Kidney (tissue), 22 donors: ENCODE measurements around the gene LRRC41. TPM values are rescaled to one million over a fixed set of nuclear protein-coding genes. Genes with fewer than 3 reads are reported as not detected.

Experiments used
- DNase-seq, 5 donors: peaks; one replicate each; pipeline ENCODE4 v3.0.0-alpha.2; 2013 to 2020
- FAIRE-seq: peaks from 2 replicates; lab custom pipeline; 2012; peaks lifted over from hg19 to GRCh38; lab: Jason Lieb, UNC
- H3K27ac ChIP-seq, 2 donors: one replicate each; pipeline ENCODE4 v1.7.0; 2013; ENCODE audit warnings: low read depth in 2 of 2, low read length in 2 of 2, inconsistent platforms in 1 of 2
- H3K27me3 ChIP-seq: one replicate; pipeline ENCODE4 v1.7.1; 2013; ENCODE audit warnings: low read length, inconsistent platforms; ENCODE audit not compliant: control insufficient read depth, insufficient read depth
- H3K36me3 ChIP-seq, 3 donors: one replicate each; pipeline versions ENCODE4 v1.7.0 to v1.7.1; 2013; ENCODE audit warnings: low read length in 3 of 3, control low read depth in 1 of 3, inconsistent platforms in 1 of 3; ENCODE audit not compliant: insufficient read depth in 3 of 3, control insufficient read depth in 2 of 3
- H3K4me1 ChIP-seq, 3 donors: one replicate each; pipeline versions ENCODE4 v1.7.0 to v1.7.1; 2013; ENCODE audit warnings: low read length in 3 of 3, inconsistent platforms in 1 of 3, low read depth in 1 of 3; ENCODE audit not compliant: control insufficient read depth in 2 of 3, insufficient read depth in 2 of 3
- H3K4me3 ChIP-seq, 3 donors: one replicate each; pipeline versions ENCODE4 v1.7.0 to v1.8.1; 2013; ENCODE audit warnings: low read length in 3 of 3, control low read depth in 1 of 3, inconsistent platforms in 1 of 3
- H3K9ac ChIP-seq, 3 donors: one replicate each; pipeline versions ENCODE4 v1.7.0 to v1.7.1; 2013; ENCODE audit warnings: low read length in 3 of 3, control low read depth in 1 of 3, inconsistent platforms in 1 of 3
- H3K9me3 ChIP-seq, 3 donors: one replicate each; pipeline versions ENCODE4 v1.7.0 to v1.7.1; 2013; ENCODE audit warnings: low read length in 3 of 3, control low read depth in 1 of 3, inconsistent platforms in 1 of 3; ENCODE audit not compliant: control insufficient read depth in 2 of 3, insufficient read depth in 1 of 3
- intact Hi-C: fragments of 100-400 bp; cut with DNase I; formaldehyde crosslinking; loops from one replicate; pipeline ENCODE4 v1.11.1; 2022
- long read RNA-seq, 10 donors: library from polyadenylated mRNA in 1 of 10; unstranded in 1 of 10; transcript quantifications; one replicate each; pipeline ENCODE4 v2.0.0 and lab custom pipeline, GENCODE V29; 2021 to 2026
- polyA plus RNA-seq: library from polyadenylated mRNA; stranded (reverse); fragments of 350-450 nt; fragmentation: Illumina TruSeq; extraction: RNeasy Lipid Tissue Mini Kit (QIAGEN cat#74804); gene quantifications from one replicate; pipeline ENCODE4 v1.2.3, GENCODE V29; 2014; ENCODE audit warnings: low read depth, low replicate concordance; ENCODE audit not compliant: insufficient read depth
- total RNA-seq: library from RNA; stranded (reverse); fragmentation: NEBNext Ultra II Directional; extraction: Animal tissue kit (Norgen Biotek cat#: 25700); gene quantifications from one replicate; pipeline ENCODE4 v1.2.1, GENCODE V29; 2021
- TF ChIP-seq, protein P1 (sequence below): IDR thresholded peaks from 3 replicates; pipeline ENCODE4 v1.5.1; 2012; ENCODE audit warnings: mild to moderate bottlenecking, moderate library complexity, borderline replicate concordance; ENCODE audit not compliant: insufficient read depth; ENCODE audit errors: extremely low read depth
- donor health status: control.
- donor health status: control.
- donor health status: control.
- donor health status: control.
- donor health status: control.
- donor health status: DM: yes; HTN: yes; CAD: no.
- donor health status: Normal renal cell carcinoma (clear cell type).

Gene LRRC41, protein sequence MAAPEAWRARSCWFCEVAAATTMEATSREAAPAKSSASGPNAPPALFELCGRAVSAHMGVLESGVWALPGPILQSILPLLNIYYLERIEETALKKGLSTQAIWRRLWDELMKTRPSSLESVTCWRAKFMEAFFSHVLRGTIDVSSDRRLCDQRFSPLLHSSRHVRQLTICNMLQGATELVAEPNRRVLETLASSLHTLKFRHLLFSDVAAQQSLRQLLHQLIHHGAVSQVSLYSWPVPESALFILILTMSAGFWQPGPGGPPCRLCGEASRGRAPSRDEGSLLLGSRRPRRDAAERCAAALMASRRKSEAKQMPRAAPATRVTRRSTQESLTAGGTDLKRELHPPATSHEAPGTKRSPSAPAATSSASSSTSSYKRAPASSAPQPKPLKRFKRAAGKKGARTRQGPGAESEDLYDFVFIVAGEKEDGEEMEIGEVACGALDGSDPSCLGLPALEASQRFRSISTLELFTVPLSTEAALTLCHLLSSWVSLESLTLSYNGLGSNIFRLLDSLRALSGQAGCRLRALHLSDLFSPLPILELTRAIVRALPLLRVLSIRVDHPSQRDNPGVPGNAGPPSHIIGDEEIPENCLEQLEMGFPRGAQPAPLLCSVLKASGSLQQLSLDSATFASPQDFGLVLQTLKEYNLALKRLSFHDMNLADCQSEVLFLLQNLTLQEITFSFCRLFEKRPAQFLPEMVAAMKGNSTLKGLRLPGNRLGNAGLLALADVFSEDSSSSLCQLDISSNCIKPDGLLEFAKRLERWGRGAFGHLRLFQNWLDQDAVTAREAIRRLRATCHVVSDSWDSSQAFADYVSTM
- total RNA-seq (59.6 TPM), polyA plus RNA-seq (37.4 TPM)
- long read RNA-seq, donor 1, full-length matches to known transcripts = 4 of 972 reads
- long read RNA-seq, donor 1, partial matches to known transcripts = 887 of 972 reads
- long read RNA-seq, donor 1, other reads (novel, unspliced or antisense) = 81 of 972 reads
- long read RNA-seq, donor 2, full-length matches to known transcripts = 9 of 35 reads
- long read RNA-seq, donor 2, partial matches to known transcripts = 26 of 35 reads
- long read RNA-seq, donor 2, other reads (novel, unspliced or antisense) = 0 of 35 reads
- long read RNA-seq, donor 3, full-length matches to known transcripts = 17 of 1,381 reads
- long read RNA-seq, donor 3, partial matches to known transcripts = 1,208 of 1,381 reads
- long read RNA-seq, donor 3, other reads (novel, unspliced or antisense) = 156 of 1,381 reads
- long read RNA-seq, donor 4, full-length matches to known transcripts = 22 of 22 reads
- long read RNA-seq, donor 4, partial matches to known transcripts = 0 of 22 reads
- long read RNA-seq, donor 4, other reads (novel, unspliced or antisense) = 0 of 22 reads
- long read RNA-seq, donor 5 = 0 reads
- long read RNA-seq, donor 6, full-length matches to known transcripts = 8 of 2,459 reads
- long read RNA-seq, donor 6, partial matches to known transcripts = 1,993 of 2,459 reads
- long read RNA-seq, donor 6, other reads (novel, unspliced or antisense) = 458 of 2,459 reads
- long read RNA-seq, donor 7, full-length matches to known transcripts = 55 of 105 reads
- long read RNA-seq, donor 7, partial matches to known transcripts = 28 of 105 reads
- long read RNA-seq, donor 7, other reads (novel, unspliced or antisense) = 22 of 105 reads
- long read RNA-seq, donor 8, full-length matches to known transcripts = 7 of 22 reads
- long read RNA-seq, donor 8, partial matches to known transcripts = 15 of 22 reads
- long read RNA-seq, donor 8, other reads (novel, unspliced or antisense) = 0 of 22 reads
- long read RNA-seq, donor 9, full-length matches to known transcripts = 3 of 15 reads
- long read RNA-seq, donor 9, partial matches to known transcripts = 12 of 15 reads
- long read RNA-seq, donor 9, other reads (novel, unspliced or antisense) = 0 of 15 reads
- long read RNA-seq, donor 10, full-length matches to known transcripts = 12 of 1,142 reads
- long read RNA-seq, donor 10, partial matches to known transcripts = 1,008 of 1,142 reads
- long read RNA-seq, donor 10, other reads (novel, unspliced or antisense) = 122 of 1,142 reads

DNA sequence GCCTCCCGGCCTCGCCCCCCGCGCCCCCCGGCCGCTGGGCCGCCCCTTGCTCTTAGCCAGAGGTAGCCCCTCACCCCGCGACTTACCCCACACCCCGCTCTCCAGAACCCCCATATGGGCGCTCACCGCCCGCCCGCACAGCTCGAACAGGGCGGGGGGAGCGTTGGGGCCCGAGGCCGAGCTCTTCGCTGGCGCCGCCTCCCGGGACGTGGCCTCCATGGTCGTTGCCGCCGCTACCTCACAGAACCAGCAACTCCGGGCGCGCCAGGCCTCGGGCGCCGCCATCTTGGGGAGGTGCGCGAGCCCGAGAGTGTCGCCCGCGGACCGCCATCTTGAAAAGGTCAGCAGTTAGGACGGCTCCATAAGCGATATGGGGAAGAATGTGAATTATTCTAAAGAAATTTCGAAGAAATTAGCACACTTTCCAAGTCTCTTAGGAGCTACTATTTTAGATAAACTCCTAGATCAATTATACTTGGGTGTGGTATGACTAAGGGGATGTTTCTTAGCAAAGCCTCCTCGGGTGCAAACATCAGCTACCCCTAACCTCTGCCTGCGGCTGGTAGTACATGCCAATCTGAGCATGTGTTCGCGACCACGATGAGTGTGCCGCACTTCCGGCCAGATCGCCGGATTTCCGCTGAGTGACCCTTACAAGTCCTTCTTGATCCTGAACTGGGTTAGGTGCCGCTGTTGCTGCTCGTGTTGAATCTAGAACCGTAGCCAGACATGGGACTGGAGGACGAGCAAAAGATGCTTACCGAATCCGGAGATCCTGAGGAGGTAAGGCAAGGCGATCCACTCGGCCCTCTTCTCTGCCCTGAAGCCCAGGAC, at the start of gene LRRC41, which contains the start of gene UQCRH:
LRRC41 (minus strand) TSS at position 579 of the 834 bp plus-strand sequence; CDS start at position 285, 294 bp downstream.
UQCRH (plus strand) TSS at position 661 of the 834 bp plus-strand sequence; CDS start at position 730, 69 bp downstream.
- FAIRE-seq = peak; percentile 3
- intact Hi-C loops = no loop called here
- no peaks in the 10 kb centered on the region for H3K27me3 ChIP-seq
- DNase-seq = peak; percentile 95 to 98 (median 98)
- H3K9ac ChIP-seq = peak within 1 kb of the TSS; percentile 90 to 97 (median 97)
- no peaks in the 10 kb centered on the region for H3K36me3 ChIP-seq
- TF ChIP-seq, protein P1, sequence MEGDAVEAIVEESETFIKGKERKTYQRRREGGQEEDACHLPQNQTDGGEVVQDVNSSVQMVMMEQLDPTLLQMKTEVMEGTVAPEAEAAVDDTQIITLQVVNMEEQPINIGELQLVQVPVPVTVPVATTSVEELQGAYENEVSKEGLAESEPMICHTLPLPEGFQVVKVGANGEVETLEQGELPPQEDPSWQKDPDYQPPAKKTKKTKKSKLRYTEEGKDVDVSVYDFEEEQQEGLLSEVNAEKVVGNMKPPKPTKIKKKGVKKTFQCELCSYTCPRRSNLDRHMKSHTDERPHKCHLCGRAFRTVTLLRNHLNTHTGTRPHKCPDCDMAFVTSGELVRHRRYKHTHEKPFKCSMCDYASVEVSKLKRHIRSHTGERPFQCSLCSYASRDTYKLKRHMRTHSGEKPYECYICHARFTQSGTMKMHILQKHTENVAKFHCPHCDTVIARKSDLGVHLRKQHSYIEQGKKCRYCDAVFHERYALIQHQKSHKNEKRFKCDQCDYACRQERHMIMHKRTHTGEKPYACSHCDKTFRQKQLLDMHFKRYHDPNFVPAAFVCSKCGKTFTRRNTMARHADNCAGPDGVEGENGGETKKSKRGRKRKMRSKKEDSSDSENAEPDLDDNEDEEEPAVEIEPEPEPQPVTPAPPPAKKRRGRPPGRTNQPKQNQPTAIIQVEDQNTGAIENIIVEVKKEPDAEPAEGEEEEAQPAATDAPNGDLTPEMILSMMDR = no peak
- peak within 1 kb of the TSS; percentile 83 to 88 (median 88) for H3K4me3 ChIP-seq
- peaks cover 0 to 24% (median 11%) of the 10 kb centered on the region in 3 donors for H3K4me1 ChIP-seq
- peak within 1 kb of the TSS; percentile 96 to 98 for H3K27ac ChIP-seq
- H3K9me3 ChIP-seq = no peaks in the 10 kb centered on the region

DNA sequence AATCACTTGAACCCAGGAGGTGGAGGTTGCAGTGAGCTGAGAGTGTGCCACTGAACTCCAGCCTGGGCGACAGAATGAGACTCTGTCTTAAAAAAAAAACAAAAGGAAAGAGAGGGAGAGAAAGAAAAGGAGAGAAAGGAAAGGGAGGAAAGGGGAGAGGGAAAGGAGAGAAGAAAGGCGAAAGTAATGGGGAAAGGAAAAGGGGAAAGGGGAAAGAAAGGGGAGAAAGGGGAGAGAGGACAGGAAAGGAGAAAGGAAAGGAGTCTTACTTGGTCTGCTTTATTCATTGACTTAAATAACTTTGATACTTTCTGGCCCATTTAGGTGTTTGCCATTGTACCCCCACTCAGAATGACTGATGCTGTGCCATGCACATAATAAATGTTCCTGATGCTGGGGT, 48.9 kb upstream of the LRRC41 start:
- H3K27me3 ChIP-seq = no peaks in the 10 kb centered on the region
- FAIRE-seq = no peak

More for the DNA sequence above, 48.9 kb upstream of the LRRC41 start:
- H3K9ac ChIP-seq = no peak overlapping the region
- TF ChIP-seq, protein P1 = no peak
- H3K9me3 ChIP-seq = no peaks in the 10 kb centered on the region
- peaks cover 4 to 23% (median 18%) of the 10 kb centered on the region in 3 donors for H3K36me3 ChIP-seq
- DNase-seq = no peak
- H3K4me1 ChIP-seq = no peaks in the 10 kb centered on the region
- H3K4me3 ChIP-seq = no peak overlapping the region
- intact Hi-C loops = no loop called here
- no peak overlapping the region for H3K27ac ChIP-seq
